Smooth muscle cell (in vitro differentiated cells): ENCODE results near the gene SPTBN1. TPM values are rescaled to one million over a fixed set of nuclear protein-coding genes. Genes with fewer than 3 reads are reported as not detected.

Experiments
- DNase-seq: peaks from one replicate; lab custom pipeline; 2025; ENCODE audit not compliant: unreplicated experiment; lab: John Stamatoyannopoulos, UW
- H2AFZ ChIP-seq: fragments of 200-600 bp; sonication (generic); 2 replicates; pipeline ENCODE4 v1.6.0; 2016; ENCODE audit warnings: antibody characterized with exemption, low read depth, mild to moderate bottlenecking
- H3F3A ChIP-seq: fragments of 200-600 bp; sonication (generic); 2 replicates; pipeline ENCODE4 v1.6.0; 2017; ENCODE audit warnings: antibody characterized with exemption, low read depth
- H3K27ac ChIP-seq: fragments of 200-600 bp; sonication (generic); 2 replicates; pipeline ENCODE4 v1.5.1; 2016; ENCODE audit warnings: low read depth, mild to moderate bottlenecking
- H3K27me3 ChIP-seq: fragments of 200-600 bp; sonication (generic); 2 replicates; pipeline ENCODE4 v1.6.1; 2016; ENCODE audit warnings: low read depth, mild to moderate bottlenecking
- H3K36me3 ChIP-seq: fragments of 200-600 bp; sonication (generic); 2 replicates; pipeline ENCODE4 v1.5.1; 2016; ENCODE audit warnings: low read depth
- H3K4me1 ChIP-seq: fragments of 200-600 bp; sonication (generic); 2 replicates; pipeline ENCODE4 v1.5.1; 2016; ENCODE audit warnings: low read depth
- H3K4me2 ChIP-seq: fragments of 200-600 bp; sonication (generic); 2 replicates; pipeline ENCODE4 v1.6.0; 2016; ENCODE audit warnings: mild to moderate bottlenecking
- H3K4me3 ChIP-seq: fragments of 200-600 bp; sonication (generic); 2 replicates; pipeline ENCODE4 v1.5.1; 2016; ENCODE audit warnings: mild to moderate bottlenecking
- H3K79me2 ChIP-seq: fragments of 200-600 bp; sonication (generic); 2 replicates; pipeline ENCODE4 v1.6.0; 2016; ENCODE audit warnings: low read depth, mild to moderate bottlenecking
- H3K9ac ChIP-seq: fragments of 200-600 bp; sonication (generic); 2 replicates; pipeline ENCODE4 v1.6.0; 2016; ENCODE audit warnings: low read depth
- H3K9me3 ChIP-seq: fragments of 200-600 bp; sonication (generic); replicated peaks from 2 replicates; pipeline ENCODE4 v1.5.1; 2016; ENCODE audit warnings: low read depth
- H4K20me1 ChIP-seq: fragments of 200-600 bp; sonication (generic); 2 replicates; pipeline ENCODE4 v1.6.0; 2016; ENCODE audit warnings: low read depth
- WGBS: methylation state at CpG from one replicate; pipeline ENCODE4 v1.1.7; 2016; ENCODE audit warnings: low lambda C conversion rate; 5-methylcytosine and 5-hydroxymethylcytosine counted together
- polyA plus RNA-seq: library from polyadenylated mRNA; unstranded; fragments of >200 nt; fragmentation: Nextera tagmentation; extraction: Ambion mirVana; gene quantifications from 2 replicates; pipeline ENCODE4 v1.2.1, GENCODE V29; 2016
- total RNA-seq: library from RNA; depleted of rRNA; stranded (reverse); fragments of >200 nt; gene quantifications from 2 replicates; pipeline ENCODE4 v1.2.3, GENCODE V29; 2014
- TF ChIP-seq, protein P1 (sequence below): fragments of 200-600 bp; sonication (generic); IDR thresholded peaks from 2 replicates; pipeline ENCODE4 v1.5.1; 2017; ENCODE audit warnings: borderline replicate concordance, mild to moderate bottlenecking, antibody characterized with exemption; ENCODE audit not compliant: insufficient read depth, poor library complexity, severe bottlenecking

SPTBN1 gene
- total and polyA plus RNA-seq, 2 experiments from 2014 or later, result 78.7 to 186 TPM

DNA sequence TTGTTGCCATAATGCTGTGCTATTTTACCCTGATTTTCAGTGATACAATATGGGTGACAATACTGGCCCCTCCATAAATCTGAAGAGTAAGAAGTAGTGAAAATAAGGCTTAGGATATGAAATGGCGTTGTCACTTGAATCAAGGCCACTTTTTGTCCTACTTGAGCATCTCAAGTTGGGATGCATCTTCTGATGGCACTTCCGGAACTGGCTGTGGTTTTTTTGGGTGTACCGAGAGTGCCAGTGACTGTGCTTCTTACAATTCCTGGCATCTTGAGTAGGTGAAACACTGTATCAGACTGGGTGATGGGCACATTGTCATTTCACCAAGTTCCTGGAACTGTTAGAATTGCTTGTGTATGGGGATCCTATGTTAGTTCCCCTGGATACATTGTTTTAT lies 214.9 kb downstream of the SPTBN1 start:
- 93% methylated on average over 3 of the region's 3 CpGs for WGBS
- Histone ChIP-seq H3K4me3 (no peak overlapping the region), H3K4me2 (no peak overlapping the region), H3K27me3 (no peaks in the 10 kb centered on the region), H3K9me3 (no peaks in the 10 kb centered on the region), H3F3A (peaks cover 47% of the 10 kb centered on the region), H2AFZ (no peak overlapping the region), H3K4me1 (no peaks in the 10 kb centered on the region), H3K27ac (no peak overlapping the region), H4K20me1 (peaks cover 22% of the 10 kb centered on the region), H3K36me3 (no peaks in the 10 kb centered on the region), H3K9ac (no peak overlapping the region), H3K79me2 (no peaks in the 10 kb centered on the region)
- TF ChIP-seq, protein P1, sequence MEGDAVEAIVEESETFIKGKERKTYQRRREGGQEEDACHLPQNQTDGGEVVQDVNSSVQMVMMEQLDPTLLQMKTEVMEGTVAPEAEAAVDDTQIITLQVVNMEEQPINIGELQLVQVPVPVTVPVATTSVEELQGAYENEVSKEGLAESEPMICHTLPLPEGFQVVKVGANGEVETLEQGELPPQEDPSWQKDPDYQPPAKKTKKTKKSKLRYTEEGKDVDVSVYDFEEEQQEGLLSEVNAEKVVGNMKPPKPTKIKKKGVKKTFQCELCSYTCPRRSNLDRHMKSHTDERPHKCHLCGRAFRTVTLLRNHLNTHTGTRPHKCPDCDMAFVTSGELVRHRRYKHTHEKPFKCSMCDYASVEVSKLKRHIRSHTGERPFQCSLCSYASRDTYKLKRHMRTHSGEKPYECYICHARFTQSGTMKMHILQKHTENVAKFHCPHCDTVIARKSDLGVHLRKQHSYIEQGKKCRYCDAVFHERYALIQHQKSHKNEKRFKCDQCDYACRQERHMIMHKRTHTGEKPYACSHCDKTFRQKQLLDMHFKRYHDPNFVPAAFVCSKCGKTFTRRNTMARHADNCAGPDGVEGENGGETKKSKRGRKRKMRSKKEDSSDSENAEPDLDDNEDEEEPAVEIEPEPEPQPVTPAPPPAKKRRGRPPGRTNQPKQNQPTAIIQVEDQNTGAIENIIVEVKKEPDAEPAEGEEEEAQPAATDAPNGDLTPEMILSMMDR, result no peak
- DNase-seq, result no peak

DNA sequence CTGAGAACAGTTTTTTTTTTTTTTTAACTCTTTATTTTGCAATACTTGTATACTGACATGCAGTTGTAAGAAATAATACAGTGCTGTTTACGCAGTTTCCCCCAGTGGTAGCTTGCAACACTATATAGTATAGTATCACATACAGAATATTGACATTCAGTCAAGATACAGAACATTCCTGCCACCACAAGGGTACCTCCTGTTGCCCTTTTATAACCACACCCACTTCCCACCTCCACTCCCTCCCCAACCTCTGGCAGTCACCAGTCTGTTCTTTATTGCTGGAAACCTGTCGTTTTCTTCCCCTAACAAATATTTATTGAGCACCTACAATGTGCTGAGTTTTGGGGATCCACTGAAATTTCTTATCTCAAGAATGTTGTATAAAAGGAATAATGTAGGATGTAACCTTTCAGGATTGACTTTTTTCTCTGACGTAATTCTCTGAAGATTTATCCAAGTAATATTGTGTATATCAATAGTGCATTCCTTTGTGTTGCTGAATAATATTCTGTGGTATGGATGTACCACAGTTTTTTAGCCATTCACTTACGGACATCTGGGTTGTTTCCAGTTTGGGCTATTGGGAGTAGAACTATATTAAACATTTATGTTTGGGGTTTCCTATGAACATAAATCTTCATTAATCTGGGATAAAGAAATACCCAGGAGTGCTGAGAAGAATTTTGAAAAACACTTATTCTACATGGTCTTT lies 215.9 kb downstream of the SPTBN1 start:
- no peaks in the 10 kb centered on the region for H3K9me3 ChIP-seq
- H2AFZ ChIP-seq, result no peak overlapping the region
- no peak overlapping the region for H3K4me2 ChIP-seq
- 87% methylated on average over 4 of the region's 4 CpGs for WGBS
- peaks cover 12% of the 10 kb centered on the region for H4K20me1 ChIP-seq
- H3K27me3 ChIP-seq, result no peaks in the 10 kb centered on the region
- H3K27ac ChIP-seq, result no peak overlapping the region
- TF ChIP-seq, protein P1, result no peak
- H3K4me3 ChIP-seq, result no peak overlapping the region
- no peaks in the 10 kb centered on the region for H3K79me2 ChIP-seq
- no peak overlapping the region for H3K9ac ChIP-seq
- no peaks in the 10 kb centered on the region for H3K36me3 ChIP-seq
- no peaks in the 10 kb centered on the region for H3K4me1 ChIP-seq
- no peak for DNase-seq
- H3F3A ChIP-seq, result peaks cover 42% of the 10 kb centered on the region

GRCh38 chr2:54672590-54673456 lies 216.7 kb downstream of the SPTBN1 start:
- H3K27me3 ChIP-seq, result no peaks in the 10 kb centered on the region
- TF ChIP-seq, protein P1, result no peak
- 64% methylated on average over 12 of the region's 12 CpGs for WGBS
- H3K36me3 ChIP-seq, result no peaks in the 10 kb centered on the region
- H3K4me3 ChIP-seq, result no peak overlapping the region
- peak overlapping the region; percentile 3 for H3K4me2 ChIP-seq
- H4K20me1 ChIP-seq, result peaks cover 4% of the 10 kb centered on the region
- peaks cover 34% of the 10 kb centered on the region for H3F3A ChIP-seq
- H3K79me2 ChIP-seq, result no peaks in the 10 kb centered on the region
- H3K9me3 ChIP-seq, result no peaks in the 10 kb centered on the region
- no peak overlapping the region for H2AFZ ChIP-seq
- DNase-seq, result no peak
- no peaks in the 10 kb centered on the region for H3K4me1 ChIP-seq
- no peak overlapping the region for H3K9ac ChIP-seq
- no peak overlapping the region for H3K27ac ChIP-seq
